GM23338 (cell line): ENCODE results near the gene CPAMD8. TPM values are rescaled to one million over a fixed set of nuclear protein-coding genes. Genes with fewer than 3 reads are reported as not detected.

Experiments
- ATAC-seq: fragments of 200-7000 bp; cut with Tn5 transposase; 3 replicates; pipeline ENCODE4 v1.9.1; 2020
- DNase-seq: peaks from one replicate; pipeline ENCODE4 v3.0.0-alpha.2; 2015; ENCODE audit warnings: low spot score
- H2AFZ ChIP-seq: fragments of 200-600 bp; sonication (generic); 2 replicates; pipeline ENCODE4 v1.8.0; 2016; ENCODE audit warnings: antibody characterized with exemption, mild to moderate bottlenecking, moderate library complexity
- H3F3A ChIP-seq: fragments of 200-600 bp; sonication (generic); replicated peaks from 2 replicates; pipeline ENCODE4 v1.8.0; 2017; ENCODE audit warnings: antibody characterized with exemption, mixed run types, low read depth
- H3K27ac ChIP-seq: fragments of 200-600 bp; sonication (generic); 2 replicates; pipeline ENCODE4 v1.6.1; 2016; ENCODE audit warnings: low read depth
- H3K27me3 ChIP-seq: fragments of 200-600 bp; sonication (generic); 2 replicates; pipeline ENCODE4 v1.8.0; 2016; ENCODE audit warnings: mild to moderate bottlenecking, mixed run types, moderate library complexity; ENCODE audit not compliant: insufficient read depth
- H3K36me3 ChIP-seq: fragments of 200-600 bp; sonication (generic); 2 replicates; pipeline ENCODE4 v1.8.0; 2016; ENCODE audit warnings: mild to moderate bottlenecking; ENCODE audit not compliant: insufficient read depth
- H3K4me1 ChIP-seq: fragments of 200-600 bp; sonication (generic); 2 replicates; pipeline ENCODE4 v1.8.0; 2016; ENCODE audit warnings: mild to moderate bottlenecking, moderate library complexity; ENCODE audit not compliant: insufficient read depth
- H3K4me2 ChIP-seq: fragments of 200-600 bp; sonication (generic); 2 replicates; pipeline ENCODE4 v1.7.1; 2017; ENCODE audit warnings: mixed run types
- H3K4me3 ChIP-seq: fragments of 200-600 bp; sonication (generic); 2 replicates; pipeline ENCODE4 v1.6.1; 2016; ENCODE audit warnings: mixed run types
- H3K79me2 ChIP-seq: fragments of 200-600 bp; sonication (generic); replicated peaks from 2 replicates; pipeline ENCODE4 v1.8.0; 2017; ENCODE audit warnings: mild to moderate bottlenecking; ENCODE audit not compliant: insufficient read depth
- H3K9me2 ChIP-seq: fragments of 200-600 bp; sonication (generic); 2 replicates; pipeline ENCODE4 v1.8.0; 2017; ENCODE audit not compliant: insufficient read depth
- H4K20me1 ChIP-seq: fragments of 200-600 bp; sonication (generic); replicated peaks from 2 replicates; pipeline ENCODE4 v1.8.0; 2017; ENCODE audit warnings: mild to moderate bottlenecking; ENCODE audit not compliant: insufficient read depth
- H3K27ac Mint-ChIP-seq: 2 replicates; pipeline ENCODE4 v1.8.0; 2020; ENCODE audit warnings: inconsistent platforms, mild to moderate bottlenecking, moderate library complexity, mixed read lengths
- H3K27me3 Mint-ChIP-seq: 3 replicates; pipeline ENCODE4 v1.8.0; 2022; ENCODE audit warnings: low read depth, mild to moderate bottlenecking, moderate library complexity, mixed read lengths, inconsistent platforms; ENCODE audit not compliant: insufficient read depth, poor library complexity
- H3K36me3 Mint-ChIP-seq: 3 replicates; pipeline ENCODE4 v1.8.0; 2021; ENCODE audit warnings: low read depth, mild to moderate bottlenecking, inconsistent platforms, moderate library complexity, mixed read lengths
- H3K4me1 Mint-ChIP-seq: 3 replicates; pipeline ENCODE4 v1.8.0; 2020; ENCODE audit warnings: mild to moderate bottlenecking, inconsistent platforms, mixed read lengths
- H3K4me3 Mint-ChIP-seq: 3 replicates; pipeline ENCODE4 v1.8.0; 2021; ENCODE audit warnings: moderate library complexity, mild to moderate bottlenecking, inconsistent platforms, mixed read lengths
- H3K9me3 Mint-ChIP-seq: 3 replicates; pipeline ENCODE4 v1.8.0; 2020; ENCODE audit warnings: moderate library complexity, mild to moderate bottlenecking, inconsistent platforms, mixed read lengths
- ETS1 ChIP-seq: IDR thresholded peaks from 2 replicates; pipeline ENCODE4 v1.6.1; 2016; ENCODE audit warnings: antibody characterized with exemption
- NANOG ChIP-seq: IDR thresholded peaks from 2 replicates; pipeline ENCODE4 v1.6.1; 2016; ENCODE audit warnings: antibody characterized with exemption, borderline replicate concordance
- POLR2AphosphoS5 ChIP-seq: IDR thresholded peaks from 2 replicates; pipeline ENCODE4 v1.6.1; 2016; ENCODE audit warnings: antibody characterized with exemption, low read depth
- REST ChIP-seq: IDR thresholded peaks from one replicate; pipeline ENCODE4 v1.6.1; 2018; ENCODE audit warnings: antibody characterized with exemption; ENCODE audit not compliant: unreplicated experiment
- STAT1 ChIP-seq: IDR thresholded peaks from one replicate; pipeline ENCODE4 v1.6.1; 2016; ENCODE audit warnings: antibody characterized with exemption; ENCODE audit not compliant: unreplicated experiment
- ZNF462 ChIP-seq: fragments of 250-450 bp; sonication (Bioruptor Pico); IDR thresholded peaks from 2 replicates; pipeline ENCODE4 v1.5.0; 2020; ENCODE audit warnings: mild to moderate bottlenecking, moderate library complexity
- polyA plus RNA-seq: library from polyadenylated mRNA; unstranded; fragments of >200 nt; fragmentation: Nextera tagmentation; extraction: Ambion mirVana; gene quantifications from 2 replicates; pipeline ENCODE4 v1.2.1, GENCODE V29; 2016
- total RNA-seq: library from RNA; depleted of rRNA; stranded (reverse); fragments of >200 nt; shearing (Covaris generic); gene quantifications from 2 replicates; pipeline ENCODE4 v1.2.3, GENCODE V29; 2014

CPAMD8 gene
- total and polyA plus RNA-seq, 2 experiments from 2014 or later: 4.4 to 11.8 TPM

GRCh38 chr19:16859626-16860025 lies 167.0 kb downstream of the CPAMD8 start:
- no peak for ATAC-seq

More at GRCh38 chr19:16859626-16860025, 167.0 kb downstream of the CPAMD8 start:
- H3K4me2 ChIP-seq: no peak overlapping the region
- H3K4me3 ChIP-seq: no peak overlapping the region
- Mint-ChIP-seq H3K36me3 (peaks cover 45% of the 10 kb centered on the region), H3K4me3 (no peak overlapping the region; the same call in 2 of the 3 replicates), H3K9me3 (no peaks in the 10 kb centered on the region), H3K27ac (0 out of 2 replicates have a peak overlapping the region, but pooled peaks have one; percentile 23), H3K27me3 (peaks cover 6% of the 10 kb centered on the region), H3K4me1 (no peaks in the 10 kb centered on the region)
- peaks cover 8% of the 10 kb centered on the region for H3K36me3 ChIP-seq
- no peak overlapping the region for H2AFZ ChIP-seq
- TF ChIP-seq ETS1: no peak
- no peak for TF ChIP-seq STAT1
- TF ChIP-seq REST: no peak
- no peak for TF ChIP-seq POLR2AphosphoS5
- no peak for TF ChIP-seq ZNF462 (CRISPR knock-in tag)
- no peak for TF ChIP-seq NANOG
- H3K79me2 ChIP-seq: no peaks in the 10 kb centered on the region
- H3K27me3 ChIP-seq: no peaks in the 10 kb centered on the region
- DNase-seq: no peak
- no peaks in the 10 kb centered on the region for H3F3A ChIP-seq
- H3K9me2 ChIP-seq: no peaks in the 10 kb centered on the region
- no peak overlapping the region for H3K27ac ChIP-seq
- peaks cover 7% of the 10 kb centered on the region for H4K20me1 ChIP-seq
- no peaks in the 10 kb centered on the region for H3K4me1 ChIP-seq
